ENCODE measurements around the gene SPATA21.
"Not testable (repeated sequence)": the region's sequence is repeated elsewhere in the genome, so short reads cannot be mapped to it uniquely, and the experiment has no call there.

The SPATA21 gene

DNA sequence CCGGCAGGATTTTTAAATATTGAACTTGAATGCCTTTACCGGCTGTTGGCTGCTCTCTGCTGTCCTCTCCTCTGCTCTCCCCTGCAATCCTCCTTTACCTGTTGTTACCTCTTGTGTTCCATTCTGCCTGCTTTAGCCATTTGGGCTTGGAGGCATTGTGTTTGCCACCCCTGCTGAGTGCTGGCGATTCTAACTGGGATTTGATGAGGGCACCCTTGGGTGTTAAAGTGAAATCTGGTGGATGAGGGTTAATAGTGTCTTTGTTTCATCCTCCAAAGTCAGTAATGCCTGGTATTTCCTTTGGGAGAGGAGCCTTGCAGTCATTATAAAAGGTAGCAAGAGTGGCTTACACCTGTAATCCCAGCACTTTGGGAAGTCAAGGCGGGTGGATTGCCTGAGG is 60.3 kb downstream of the SPATA21 start:
- DNase-seq = no peak

DNA sequence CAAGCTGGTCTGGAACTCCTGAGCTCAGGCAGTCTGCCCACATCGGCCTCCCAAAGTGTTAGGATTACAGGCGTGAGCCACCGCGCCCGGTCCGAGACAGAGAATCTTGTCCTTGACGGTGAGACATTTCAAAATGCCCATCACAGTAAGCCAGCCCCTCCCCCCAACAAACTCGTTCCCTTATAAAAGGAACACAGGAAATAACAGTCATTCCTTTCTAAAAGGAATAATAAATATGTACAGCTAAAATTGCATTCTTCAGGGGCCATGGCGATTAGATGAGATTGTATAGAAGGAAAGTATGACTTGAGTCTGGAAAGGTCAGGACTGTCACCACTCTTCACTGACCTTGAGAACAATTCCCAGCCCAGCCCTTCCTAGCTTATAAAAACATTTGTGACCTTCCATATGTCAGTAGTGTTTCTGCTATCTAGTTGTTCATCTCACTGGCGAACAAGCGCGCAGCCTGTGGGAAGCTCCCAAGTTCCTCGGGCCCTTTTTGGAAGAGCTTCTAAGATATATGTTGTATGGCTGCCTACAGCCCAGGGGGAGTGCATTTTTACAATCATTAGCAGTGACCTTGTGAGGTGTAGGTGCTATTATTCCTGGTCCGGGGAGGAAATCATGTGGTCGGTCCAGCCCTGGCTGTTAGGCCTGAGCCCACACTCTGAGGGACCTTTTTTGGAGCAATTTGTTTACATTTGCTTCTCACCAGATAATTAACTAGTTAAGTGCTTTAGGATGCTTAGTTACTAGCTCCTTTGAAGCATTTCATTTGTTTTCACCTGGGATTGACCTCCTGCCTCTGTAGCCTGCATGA is 61.5 kb downstream of the SPATA21 start:
- no peak for DNase-seq

DNA sequence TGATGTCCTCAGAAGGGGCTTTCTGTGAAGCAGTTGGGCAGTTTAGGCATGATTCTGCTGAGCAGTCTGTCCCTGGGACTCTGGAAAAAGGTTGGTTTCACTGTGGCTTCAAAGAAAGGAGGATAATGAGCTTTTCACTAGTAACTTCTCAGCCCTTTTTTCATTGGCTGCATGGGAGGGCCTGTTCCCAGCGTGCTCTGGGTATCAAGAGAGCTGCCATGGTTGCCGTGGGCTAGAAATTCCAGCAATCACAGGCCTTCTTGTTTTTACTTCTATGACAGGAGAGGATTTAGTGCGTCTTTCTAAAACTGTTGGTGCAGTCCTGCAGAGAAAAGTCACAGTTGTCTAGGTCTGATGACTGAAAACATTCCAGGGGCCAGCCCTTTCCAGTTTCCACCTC is 63.0 kb downstream of the SPATA21 start:
- no peak for DNase-seq

DNA sequence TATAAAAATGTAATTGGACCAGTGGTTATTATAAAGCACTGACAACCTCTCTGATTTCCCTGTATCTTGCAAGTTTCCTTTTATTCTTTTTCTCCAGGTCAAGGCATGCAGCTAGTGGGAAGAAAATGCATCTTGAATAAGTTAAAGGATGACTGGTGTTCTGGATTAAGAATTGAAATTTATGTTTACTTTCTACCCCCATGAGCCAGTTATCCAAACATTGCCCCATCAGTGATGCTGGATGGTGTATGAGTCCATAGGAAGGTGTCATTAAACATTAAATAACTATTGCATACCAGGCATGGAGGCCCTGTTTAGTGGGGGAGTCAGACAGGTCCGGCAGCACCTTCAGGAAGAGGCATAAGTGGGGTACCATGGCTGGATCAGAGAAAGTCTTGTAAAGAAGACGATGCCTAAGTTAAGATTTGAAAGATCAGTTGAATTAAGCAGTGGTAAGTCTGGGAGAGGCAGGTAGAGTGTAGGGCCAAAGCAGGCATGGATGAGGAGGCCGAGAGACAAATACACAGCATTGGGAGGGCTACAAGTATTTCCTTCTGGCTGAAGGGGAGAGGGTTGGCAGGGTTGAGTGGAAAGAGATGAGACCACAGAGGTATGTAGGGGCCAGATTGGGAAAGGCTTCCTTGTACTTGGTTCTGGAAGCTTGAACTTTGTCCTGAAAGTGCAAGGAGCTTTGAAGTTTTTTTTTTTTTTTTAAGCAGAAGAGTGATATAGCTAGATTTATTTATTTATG is 64.5 kb downstream of the SPATA21 start:
- no peak for DNase-seq

DNA sequence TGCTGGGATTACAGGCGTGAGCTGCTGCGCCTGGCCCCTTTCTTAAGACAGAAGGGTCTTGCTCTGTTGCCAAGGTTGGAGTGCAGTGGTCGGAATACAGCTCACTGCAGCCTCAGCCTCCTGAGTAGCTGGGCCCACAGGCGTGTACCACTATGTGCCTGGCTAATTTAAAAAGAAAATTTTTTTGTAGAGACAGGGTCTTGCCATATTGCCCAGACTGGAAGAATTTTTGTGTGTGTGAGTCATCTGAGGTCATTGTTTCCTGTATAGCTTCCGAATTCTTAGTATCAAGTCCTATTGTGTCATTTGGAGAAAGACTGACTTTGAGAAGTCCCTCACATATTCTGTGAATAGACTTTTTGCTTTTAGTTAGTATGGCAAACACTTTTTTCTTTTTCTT is 65.5 kb downstream of the SPATA21 start:
- peak; percentile 82 for DNase-seq

DNA sequence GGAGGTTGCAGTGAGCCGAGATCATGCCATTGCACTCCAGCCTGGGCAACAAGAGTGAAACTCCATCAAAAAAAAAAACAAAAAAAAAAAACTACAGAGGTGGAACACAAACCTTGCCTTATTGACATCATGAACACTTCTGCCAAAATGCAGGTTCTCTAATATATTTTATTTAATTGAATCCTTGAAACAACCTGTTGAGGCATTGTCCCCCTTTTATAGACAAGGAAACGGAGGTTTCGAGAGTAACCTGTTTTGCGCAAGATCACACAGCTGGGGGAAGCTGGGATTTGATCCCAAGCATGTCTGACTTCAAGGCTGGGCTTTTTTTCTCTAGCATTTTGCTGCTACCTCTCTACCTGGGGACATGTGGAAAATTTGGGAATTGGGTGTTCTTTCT is 67.4 kb downstream of the SPATA21 start:
- no peak for DNase-seq

DNA sequence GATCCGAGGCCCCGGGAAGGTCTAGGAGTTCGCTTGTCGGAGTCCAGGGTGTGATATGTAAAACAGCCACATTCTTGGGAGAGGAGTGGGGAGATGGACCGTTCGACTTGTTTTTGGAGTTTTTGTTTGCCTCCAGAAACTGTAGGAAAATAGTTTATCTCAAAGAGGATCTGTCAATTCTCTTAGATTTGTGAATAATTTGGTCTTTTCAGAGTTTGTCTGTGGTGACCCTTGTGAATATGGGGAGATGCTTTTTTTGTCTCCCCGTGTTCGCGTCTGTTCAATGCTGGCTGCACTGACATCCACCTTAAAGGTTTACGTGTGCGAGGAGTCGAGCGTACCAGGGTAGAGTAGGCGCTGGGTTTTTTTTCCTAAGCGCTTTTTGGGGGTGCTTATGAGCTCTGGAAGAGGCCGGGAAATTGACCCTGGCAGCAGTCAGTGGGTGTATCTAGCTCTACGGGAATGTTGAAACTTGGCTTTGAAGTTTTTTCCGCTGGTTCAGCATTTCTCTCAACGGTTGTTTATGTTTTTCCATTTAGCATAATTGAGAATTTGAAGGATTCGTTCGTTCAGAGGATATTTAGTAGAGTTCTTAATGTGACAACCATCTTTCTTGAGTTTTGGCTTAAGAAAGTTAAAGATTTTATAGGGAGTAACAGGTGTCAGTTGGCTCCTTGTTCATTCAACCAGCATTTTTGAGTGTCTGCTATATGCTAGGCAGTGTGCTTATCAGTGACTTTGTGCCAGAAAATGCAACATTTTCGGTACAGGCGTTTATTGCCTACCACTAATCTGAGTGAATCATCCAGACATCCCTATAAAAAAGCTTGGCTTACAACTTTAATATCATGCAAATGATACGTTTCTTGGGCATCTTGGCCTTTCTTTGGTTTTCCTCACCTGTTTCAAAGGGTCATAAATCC is 69.0 kb downstream of the SPATA21 start:
- no peak for DNase-seq

DNA sequence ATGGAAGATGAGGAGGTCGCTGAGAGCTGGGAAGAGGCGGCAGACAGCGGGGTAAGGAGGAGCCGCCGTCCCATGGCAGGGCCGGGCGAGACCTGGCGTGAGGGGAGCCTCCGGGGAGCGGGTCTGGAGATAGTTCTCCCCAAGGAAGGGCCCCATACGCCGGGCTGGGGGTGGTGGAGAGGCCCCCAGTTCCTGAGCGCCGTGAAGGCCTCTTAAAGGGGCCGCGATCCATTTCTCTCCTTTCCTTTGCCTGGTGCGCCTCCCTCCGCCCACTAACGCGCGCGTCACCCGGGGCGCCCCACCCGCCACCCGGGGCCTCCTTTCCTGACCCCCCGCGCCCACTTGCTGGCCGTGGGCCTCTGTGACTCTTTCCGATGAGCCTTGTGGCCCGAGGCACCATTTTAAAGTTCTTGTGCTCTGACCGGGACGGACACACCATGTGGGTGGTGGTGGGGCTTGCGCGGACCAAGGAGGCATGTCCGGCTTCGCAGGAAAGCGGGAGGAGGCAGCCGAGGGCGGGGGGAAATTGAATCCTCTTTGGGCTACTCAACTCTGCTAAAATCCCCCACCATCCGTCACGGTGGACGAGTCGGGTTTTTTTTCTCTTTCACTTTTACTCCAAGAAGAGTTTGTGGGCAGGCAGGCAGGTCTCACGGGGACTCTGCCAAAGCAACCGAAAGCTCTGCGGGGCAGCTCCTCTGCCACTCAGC is 69.8 kb downstream of the SPATA21 start:
- DNase-seq = peak; percentile 93

DNA sequence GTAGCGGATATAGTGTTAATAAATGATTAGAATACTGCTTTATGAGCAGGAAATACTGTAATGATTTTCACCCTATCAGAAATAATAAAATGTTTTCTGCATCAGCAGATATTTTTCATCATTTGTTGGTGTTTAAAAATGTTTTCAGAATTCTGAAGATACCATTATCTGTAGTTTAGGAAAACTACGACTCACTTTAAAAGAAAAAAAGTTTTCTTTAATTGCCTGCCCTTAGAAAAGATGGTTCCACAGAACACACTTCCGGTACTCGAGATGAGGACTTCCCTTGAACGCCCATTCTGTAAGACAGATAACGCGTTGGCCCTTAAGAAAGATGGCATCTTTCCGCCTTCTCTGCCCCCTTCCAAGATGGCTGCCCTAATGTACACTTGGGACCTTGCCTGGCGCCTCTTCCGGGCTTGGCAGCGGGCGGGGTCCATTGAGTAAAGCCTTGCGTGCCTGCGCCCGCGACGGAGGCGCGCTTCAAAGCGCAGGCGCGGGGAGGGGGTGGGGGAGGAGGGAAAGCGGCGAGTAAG is 70.4 kb downstream of the SPATA21 start, which contains the start of gene SZRD1:
SZRD1 (plus strand) TSS at position 521 of the 536 bp plus-strand sequence. CDS start 16 bp downstream, outside the sequence.
- peak; percentile 99 for DNase-seq

DNA sequence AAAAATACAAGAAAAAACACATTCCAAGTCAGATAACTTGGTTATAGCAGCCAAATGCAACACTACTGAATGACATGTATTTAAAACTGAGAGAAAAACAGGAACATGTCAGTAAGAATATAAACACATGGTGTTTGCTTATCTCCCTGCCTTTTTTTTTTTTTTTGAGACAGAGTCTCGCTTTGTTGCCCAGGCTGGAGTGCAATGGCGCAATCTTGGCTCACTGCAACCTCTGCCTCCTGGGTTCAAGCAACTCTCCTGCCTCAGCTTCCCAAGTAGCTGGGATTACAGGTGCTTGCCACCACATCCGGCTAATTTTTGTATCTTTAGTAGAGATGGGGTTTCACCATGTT is 72.1 kb downstream of the SPATA21 start:
- DNase-seq = not testable (repeated sequence)

DNA sequence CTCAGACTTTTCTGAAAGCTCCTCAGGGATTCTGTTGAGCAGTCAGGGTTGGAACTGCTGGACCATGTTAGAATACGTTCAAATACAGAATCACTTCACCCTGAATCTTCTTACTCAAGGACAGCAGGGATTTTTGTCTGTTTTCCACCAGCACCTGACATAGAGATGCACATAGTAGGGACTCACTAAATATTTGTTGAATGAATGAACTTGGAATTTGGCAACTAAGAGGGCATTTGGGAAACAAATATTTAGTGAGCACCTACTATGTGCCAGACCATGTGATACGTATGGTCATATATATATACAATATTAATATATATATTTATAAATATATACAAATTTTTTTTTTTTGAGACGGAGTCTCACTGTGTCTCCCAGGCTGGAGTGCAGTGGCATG is 80.4 kb downstream of the SPATA21 start:
- DNase-seq = no peak

DNA sequence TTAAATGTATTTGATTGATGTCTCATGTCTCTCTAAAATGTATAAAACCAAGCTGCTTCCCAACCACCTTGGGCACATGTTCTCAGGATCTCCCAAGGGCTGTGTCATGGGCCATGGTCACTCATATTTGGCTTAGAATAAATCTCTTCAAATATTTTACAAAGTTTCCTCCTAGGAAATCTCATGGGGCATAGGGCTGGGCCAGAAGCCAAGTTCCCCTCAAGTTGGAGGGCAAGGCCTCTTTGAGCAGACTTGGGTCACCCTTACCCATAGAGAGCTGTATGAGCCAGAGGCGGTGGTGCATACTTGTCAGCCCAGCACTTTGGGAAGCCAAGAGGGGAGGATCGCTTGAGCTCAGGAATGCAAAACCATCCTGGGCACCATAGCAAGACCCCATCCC is 82.6 kb downstream of the SPATA21 start:
- no peak for DNase-seq

DNA sequence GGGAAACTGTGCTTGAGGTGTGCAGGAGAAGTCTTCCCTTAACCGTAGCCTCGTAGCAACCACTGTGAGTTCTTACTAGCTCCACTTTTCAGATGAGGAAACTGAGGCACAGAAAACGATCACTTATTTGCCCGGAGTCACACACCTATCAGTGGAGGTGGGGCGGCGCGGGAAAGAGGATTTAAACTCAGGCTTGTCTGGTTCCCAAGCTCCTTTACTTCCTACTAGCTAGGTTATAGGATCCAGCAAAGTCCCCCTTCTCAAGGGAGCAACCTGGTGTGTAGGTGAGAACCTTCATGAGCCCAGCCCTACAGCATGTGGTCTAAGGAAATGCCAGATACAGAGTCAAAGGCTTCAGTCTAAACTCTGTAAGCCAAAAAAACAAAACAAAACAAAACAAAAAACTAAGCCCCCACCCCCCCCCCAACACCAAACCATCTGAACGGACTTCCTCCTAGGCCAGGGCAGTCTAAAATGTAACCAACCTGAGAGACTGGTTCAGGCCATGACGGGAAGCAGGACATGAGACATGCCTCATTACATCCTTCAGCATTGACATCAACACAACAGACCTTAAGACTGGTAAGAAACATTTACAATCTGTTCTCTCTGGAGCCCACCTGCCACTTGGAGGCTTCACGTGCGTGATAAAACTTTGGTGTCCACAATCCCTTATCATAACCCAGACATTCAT is 84.2 kb downstream of the SPATA21 start:
- DNase-seq = peak; percentile 23

DNA sequence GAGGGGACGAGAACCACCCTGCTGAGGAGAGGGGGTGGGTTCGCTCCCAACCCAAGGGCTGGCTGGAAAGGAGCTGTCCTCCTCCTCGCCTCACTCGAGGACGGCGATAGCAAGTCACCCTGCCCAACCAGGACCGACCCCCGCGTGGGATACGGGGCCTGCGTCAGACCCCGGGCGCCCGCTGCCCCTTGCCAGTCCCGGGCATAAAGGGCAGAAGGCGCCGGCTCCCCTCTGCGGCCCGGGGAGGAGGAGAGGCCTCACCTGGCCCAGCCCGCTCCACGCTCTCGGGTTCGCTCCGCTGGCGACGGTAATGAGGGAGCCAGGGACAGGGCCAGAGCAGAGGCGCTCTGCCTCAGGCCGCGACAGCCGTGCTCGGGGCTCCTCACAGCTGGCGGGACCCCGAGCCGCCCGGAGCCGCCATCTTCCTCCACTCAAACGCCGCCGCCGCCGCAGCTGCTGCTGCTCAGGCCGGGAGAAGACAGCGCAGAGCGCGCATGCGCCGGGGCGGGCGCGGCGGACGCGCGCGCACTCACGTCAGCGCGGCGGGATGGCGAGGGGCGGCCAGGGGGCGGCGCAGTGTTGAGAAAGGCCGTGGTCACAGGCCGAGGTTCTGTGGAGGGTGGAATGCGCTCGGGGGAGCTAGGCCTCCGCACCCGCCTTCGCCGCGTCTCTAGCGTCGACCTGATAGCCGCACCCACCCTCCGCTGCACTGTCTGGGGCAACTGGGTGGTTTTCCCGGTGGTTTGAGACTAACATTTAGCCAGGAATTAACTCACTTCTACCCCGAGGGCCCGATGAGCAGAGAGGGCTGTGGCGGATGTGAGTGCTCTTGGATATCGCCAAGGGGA is 85.0 kb downstream of the SPATA21 start, which contains the start of gene FBXO42:
FBXO42 (minus strand) TSS at position 487 of the 848 bp plus-strand sequence. CDS start 37,062 bp downstream, outside the sequence.
- peak; percentile 95 for DNase-seq

DNA sequence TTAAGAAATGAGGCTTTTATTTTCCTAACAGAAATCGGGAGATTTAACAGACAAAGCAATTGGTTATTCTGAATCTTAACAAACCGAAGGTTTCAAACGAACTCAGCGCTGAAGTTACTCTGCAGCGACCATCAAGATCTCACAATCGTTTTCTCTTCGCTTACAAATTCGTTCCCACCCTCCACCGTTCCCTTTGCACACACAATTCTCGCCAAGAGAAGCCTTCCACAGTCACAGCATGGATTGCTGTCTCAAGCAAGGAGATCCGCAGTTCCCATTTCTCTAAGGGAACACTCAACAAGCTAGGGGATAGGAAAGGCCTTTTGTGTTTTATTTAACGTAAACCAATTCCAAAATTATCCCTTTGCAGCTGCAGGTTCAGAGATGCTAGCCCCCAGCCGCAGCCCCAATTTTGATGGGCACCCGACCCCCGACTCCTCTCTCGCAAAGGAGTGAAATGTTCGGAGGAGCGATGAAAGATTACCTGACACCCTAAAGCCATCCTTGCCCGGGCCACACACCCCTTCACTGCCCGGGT is 85.7 kb downstream of the SPATA21 start:
- DNase-seq = no peak

DNA sequence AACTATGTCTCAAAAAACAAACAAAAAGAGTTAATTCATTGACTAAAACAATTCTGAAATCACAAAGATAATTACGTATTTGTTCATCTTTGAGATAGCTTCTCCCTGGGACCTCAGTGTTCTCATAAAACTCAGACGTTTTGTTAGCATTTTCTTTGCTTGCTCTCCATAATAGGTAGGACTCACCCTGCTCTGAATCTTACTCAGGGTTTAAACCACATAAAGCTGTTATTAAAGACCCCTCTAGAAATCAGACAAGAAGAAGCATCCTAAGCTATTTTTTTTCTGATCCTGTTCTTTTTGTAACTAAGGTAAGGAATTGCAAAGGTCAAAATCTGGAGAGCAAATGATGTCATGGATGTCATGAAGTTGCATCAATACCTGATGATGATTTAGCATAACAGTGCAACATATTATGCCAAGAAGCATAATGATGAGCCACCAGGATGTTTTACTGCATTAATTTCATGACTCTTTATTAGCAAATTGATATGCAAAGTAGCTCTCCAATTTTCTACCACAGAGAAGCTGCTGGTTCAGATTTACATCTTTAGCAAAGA is 87.3 kb downstream of the SPATA21 start:
- DNase-seq = no peak

All from activated CD4-positive, alpha-beta T cell treated with anti-CD3 and anti-CD28 coated beads, Interleukin-2, amount 50 U/mL, for 16 hours (primary cell).